Activated T-helper 17 cell treated with anti-CD3 and anti-CD28 coated beads, Interleukin-2, amount 50 U/mL, for 72 hours (primary cell): Measurements from ENCODE around the gene PRELID2. TPM values are rescaled to one million over a fixed set of nuclear protein-coding genes. Genes with fewer than 3 reads are reported as not detected.
"Not testable (repeated sequence)": the region's sequence is repeated elsewhere in the genome, so short reads cannot be mapped to it uniquely, and the experiment has no call there.

Experiments used
- ATAC-seq: fragments of 150-1000 bp; cut with Tn5 transposase; replicated peaks from 2 replicates; pipeline ENCODE4 v1.10.0; 2021; ENCODE audit warnings: mild to moderate bottlenecking, moderate library complexity
- H3K27ac Mint-ChIP-seq: one replicate; pipeline ENCODE4 v1.8.0; 2022; ENCODE audit warnings: mixed read lengths
- H3K27me3 Mint-ChIP-seq: one replicate; pipeline ENCODE4 v1.8.0; 2022; ENCODE audit warnings: mixed read lengths
- H3K36me3 Mint-ChIP-seq: one replicate; pipeline ENCODE4 v1.8.0; 2022; ENCODE audit warnings: low read depth, mild to moderate bottlenecking, mixed read lengths
- H3K4me1 Mint-ChIP-seq: one replicate; pipeline ENCODE4 v1.8.0; 2022; ENCODE audit warnings: mixed read lengths
- H3K4me3 Mint-ChIP-seq: one replicate; pipeline ENCODE4 v1.8.0; 2022; ENCODE audit warnings: mild to moderate bottlenecking, mixed read lengths
- H3K9me3 Mint-ChIP-seq: one replicate; pipeline ENCODE4 v1.8.0; 2022; ENCODE audit warnings: mixed read lengths
- total RNA-seq, 2 donors: library from RNA; stranded (reverse); gene quantifications; one replicate each; pipeline ENCODE4 v1.2.3, GENCODE V29; 2022

PRELID2 gene
- total RNA-seq, 2 donors from 2014 or later: 7.7 to 29.1 TPM

GRCh38 chr5:145853781-145854376 lies 18.7 kb upstream of the PRELID2 start:
- H3K4me3 Mint-ChIP-seq: no peak overlapping the region
- H3K27ac Mint-ChIP-seq: no peak overlapping the region
- no peak for ATAC-seq
- H3K36me3 Mint-ChIP-seq: no peaks in the 10 kb centered on the region
- H3K4me1 Mint-ChIP-seq: no peaks in the 10 kb centered on the region
- no peaks in the 10 kb centered on the region for H3K27me3 Mint-ChIP-seq
- H3K9me3 Mint-ChIP-seq: no peaks in the 10 kb centered on the region

DNA sequence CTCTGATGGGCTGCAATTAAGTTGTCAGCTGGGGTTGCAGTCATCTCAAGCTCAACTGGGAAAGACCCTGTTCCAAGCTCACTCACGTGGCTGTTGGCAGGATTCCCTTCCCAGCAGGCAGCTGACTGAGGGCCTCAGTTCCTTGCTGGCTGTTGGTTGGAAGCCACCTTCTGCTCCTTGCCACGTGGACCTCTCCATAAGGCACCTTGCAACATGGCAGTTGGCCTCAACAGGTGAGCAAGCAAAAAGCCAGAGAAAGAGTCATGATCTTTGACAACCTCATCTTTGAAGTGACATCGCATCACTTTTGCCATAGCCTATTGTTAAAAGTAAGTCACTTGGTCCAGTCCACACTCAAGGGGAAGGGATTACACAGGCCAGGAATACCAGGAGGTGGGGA lies 17.8 kb upstream of the PRELID2 start:
- Mint-ChIP-seq H3K4me3 (no peak overlapping the region), H3K4me1 (no peaks in the 10 kb centered on the region), H3K27me3 (peaks cover 3% of the 10 kb centered on the region), H3K27ac (no peak overlapping the region), H3K9me3 (no peaks in the 10 kb centered on the region), H3K36me3 (no peaks in the 10 kb centered on the region)
- no peak for ATAC-seq

DNA sequence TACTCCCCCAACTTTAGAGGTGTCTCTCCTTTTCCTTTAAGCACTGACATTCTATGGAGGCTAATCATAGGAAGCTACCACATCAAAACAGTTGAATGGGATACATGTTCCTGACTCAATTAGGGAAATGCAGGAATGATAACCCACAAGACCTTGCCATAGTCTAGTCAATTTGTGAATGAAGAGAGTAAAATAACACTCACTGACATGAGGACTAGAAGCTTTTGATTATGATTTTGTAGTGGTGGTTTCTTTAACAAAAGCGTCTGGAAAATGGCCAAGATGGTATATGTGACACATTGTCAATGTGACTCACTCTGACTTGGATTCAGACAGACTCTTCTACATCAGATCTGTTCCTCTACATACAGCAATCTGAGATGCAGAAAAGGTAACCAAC lies 13.7 kb upstream of the PRELID2 start:
- Mint-ChIP-seq H3K27me3 (peaks cover 3% of the 10 kb centered on the region), H3K4me3 (no peak overlapping the region), H3K9me3 (no peaks in the 10 kb centered on the region), H3K36me3 (no peaks in the 10 kb centered on the region), H3K27ac (no peak overlapping the region), H3K4me1 (no peaks in the 10 kb centered on the region)
- ATAC-seq: peak; percentile 26

- no peak overlapping the region for H3K4me3 Mint-ChIP-seq
- H3K36me3 Mint-ChIP-seq: no peaks in the 10 kb centered on the region
- H3K9me3 Mint-ChIP-seq: no peaks in the 10 kb centered on the region
- no peak overlapping the region for H3K27ac Mint-ChIP-seq
- ATAC-seq: no peak
- H3K27me3 Mint-ChIP-seq: peaks cover 6% of the 10 kb centered on the region
- no peaks in the 10 kb centered on the region for H3K4me1 Mint-ChIP-seq
Measured at GRCh38 chr5:145847499-145848497, 12.7 kb upstream of the PRELID2 start.

DNA sequence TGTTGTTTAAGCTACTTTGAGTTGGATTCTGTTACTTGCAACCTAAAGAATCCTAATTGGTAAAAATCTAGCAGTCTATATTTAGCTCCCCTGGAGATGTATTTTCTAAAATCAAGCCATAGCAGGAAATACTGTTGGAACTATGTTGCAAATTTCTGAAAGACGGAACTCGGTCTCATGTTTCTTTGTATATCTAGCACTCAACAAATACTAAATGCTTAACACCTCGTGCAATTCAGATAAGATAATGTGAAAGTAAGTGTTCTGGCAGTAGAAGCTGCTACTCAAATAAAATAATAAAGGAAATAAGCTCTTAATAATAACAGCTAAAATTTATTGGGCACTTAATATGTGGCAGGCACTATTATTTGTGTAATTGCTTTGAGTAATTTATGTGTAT lies 10.9 kb upstream of the PRELID2 start:
- ATAC-seq: no peak
- Mint-ChIP-seq H3K36me3 (no peaks in the 10 kb centered on the region), H3K4me3 (no peak overlapping the region), H3K4me1 (no peaks in the 10 kb centered on the region), H3K27ac (no peak overlapping the region), H3K9me3 (no peaks in the 10 kb centered on the region), H3K27me3 (peaks cover 9% of the 10 kb centered on the region)

- H3K4me1 Mint-ChIP-seq: peaks cover 6% of the 10 kb centered on the region
- no peak overlapping the region for H3K27ac Mint-ChIP-seq
- H3K36me3 Mint-ChIP-seq: no peaks in the 10 kb centered on the region
- no peaks in the 10 kb centered on the region for H3K9me3 Mint-ChIP-seq
- H3K4me3 Mint-ChIP-seq: no peak overlapping the region
- no peak for ATAC-seq
- H3K27me3 Mint-ChIP-seq: peaks cover 10% of the 10 kb centered on the region
Measured at GRCh38 chr5:145841299-145841698, 6.2 kb upstream of the PRELID2 start.

- Mint-ChIP-seq H3K36me3 (no peaks in the 10 kb centered on the region), H3K27me3 (peaks cover 10% of the 10 kb centered on the region)
Measured at GRCh38 chr5:145840458-145841132, 5.5 kb upstream of the PRELID2 start.

GRCh38 chr5:145838276-145838675 lies 3.1 kb upstream of the PRELID2 start:
- H3K4me3 Mint-ChIP-seq: no peak overlapping the region
- peaks cover 14% of the 10 kb centered on the region for H3K27me3 Mint-ChIP-seq
- no peak overlapping the region for H3K27ac Mint-ChIP-seq
- no peaks in the 10 kb centered on the region for H3K36me3 Mint-ChIP-seq
- H3K9me3 Mint-ChIP-seq: no peaks in the 10 kb centered on the region
- peaks cover 11% of the 10 kb centered on the region for H3K4me1 Mint-ChIP-seq
- no peak for ATAC-seq

More at GRCh38 chr5:145840458-145841132, 5.5 kb upstream of the PRELID2 start:
- Mint-ChIP-seq H3K27ac (no peak overlapping the region), H3K4me1 (peaks cover 6% of the 10 kb centered on the region), H3K9me3 (no peaks in the 10 kb centered on the region), H3K4me3 (no peak overlapping the region)
- no peak for ATAC-seq

DNA sequence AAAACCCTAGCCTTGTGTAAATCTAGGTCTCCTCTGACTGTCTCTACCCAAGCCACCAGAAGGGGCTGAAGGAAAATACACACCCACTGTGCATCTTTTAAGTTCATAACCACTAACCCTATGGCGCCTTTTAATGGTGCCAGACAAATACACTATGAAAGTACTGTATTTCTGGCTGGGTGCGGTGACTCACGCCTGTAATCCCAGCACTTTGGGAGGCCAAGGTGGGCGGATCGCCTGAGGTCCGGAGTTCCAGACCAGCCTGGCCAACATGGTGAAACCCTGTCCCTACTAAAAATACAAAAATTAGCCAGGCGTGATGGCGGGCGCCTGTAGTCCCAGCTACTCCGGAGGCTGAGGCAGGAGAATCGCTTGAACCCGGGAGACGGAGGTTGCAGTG lies 1.1 kb upstream of the PRELID2 start:
- Mint-ChIP-seq H3K27ac (peak overlapping the region; percentile 71), H3K4me1 (peaks cover 11% of the 10 kb centered on the region), H3K4me3 (peak overlapping the region; percentile 77)
- not testable (repeated sequence) for ATAC-seq, H3K27me3 Mint-ChIP-seq, H3K9me3 Mint-ChIP-seq, H3K36me3 Mint-ChIP-seq

- peaks cover 8% of the 10 kb centered on the region for H3K27me3 Mint-ChIP-seq
- no peaks in the 10 kb centered on the region for H3K9me3 Mint-ChIP-seq
- ATAC-seq: peak; percentile 4
- H3K4me3 Mint-ChIP-seq: peak overlapping the region; percentile 77
- H3K36me3 Mint-ChIP-seq: no peaks in the 10 kb centered on the region
- H3K27ac Mint-ChIP-seq: peak overlapping the region; percentile 45
- peaks cover 11% of the 10 kb centered on the region for H3K4me1 Mint-ChIP-seq
Measured at GRCh38 chr5:145835848-145836239, 702 bp upstream of the PRELID2 start.

DNA sequence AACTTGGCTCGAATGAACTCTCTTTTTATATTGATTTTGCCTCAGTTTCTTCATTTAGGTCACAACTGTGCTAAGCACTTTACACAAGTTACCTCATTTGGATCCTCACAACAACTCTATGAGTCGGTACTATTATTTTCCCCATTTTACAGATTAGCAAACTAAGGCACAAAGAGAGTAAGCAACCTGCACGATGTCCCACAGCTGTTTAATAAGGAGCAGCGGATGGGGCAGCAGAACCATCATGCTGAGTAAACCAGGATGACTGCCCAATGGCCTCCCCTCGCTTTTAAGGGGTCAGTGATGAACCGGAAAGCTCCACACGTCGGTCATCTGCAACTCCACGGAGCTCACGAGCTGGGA lies 607 bp downstream of the PRELID2 start:
- H3K27me3 Mint-ChIP-seq: peaks cover 8% of the 10 kb centered on the region
- no peaks in the 10 kb centered on the region for H3K9me3 Mint-ChIP-seq
- peak overlapping the region; percentile 77 for H3K4me3 Mint-ChIP-seq
- peak; percentile 1 for ATAC-seq
- H3K4me1 Mint-ChIP-seq: peaks cover 11% of the 10 kb centered on the region
- no peak overlapping the region for H3K27ac Mint-ChIP-seq
- no peaks in the 10 kb centered on the region for H3K36me3 Mint-ChIP-seq

- Mint-ChIP-seq H3K27me3 (peaks cover 8% of the 10 kb centered on the region), H3K9me3 (no peaks in the 10 kb centered on the region), H3K4me3 (peak overlapping the region; percentile 77), H3K27ac (no peak overlapping the region), H3K36me3 (no peaks in the 10 kb centered on the region), H3K4me1 (peaks cover 11% of the 10 kb centered on the region)
- no peak for ATAC-seq
Measured at GRCh38 chr5:145833631-145834200, 1.4 kb downstream of the PRELID2 start.

GRCh38 chr5:145830594-145830993 lies 4.5 kb downstream of the PRELID2 start:
- Mint-ChIP-seq H3K27ac (no peak overlapping the region), H3K4me1 (peaks cover 5% of the 10 kb centered on the region), H3K9me3 (no peaks in the 10 kb centered on the region)

GRCh38 chr5:145829708-145830361 lies 5.3 kb downstream of the PRELID2 start:
- H3K36me3 Mint-ChIP-seq: no peaks in the 10 kb centered on the region
- no peaks in the 10 kb centered on the region for H3K9me3 Mint-ChIP-seq
- no peak overlapping the region for H3K27ac Mint-ChIP-seq
- H3K4me3 Mint-ChIP-seq: no peak overlapping the region
- H3K4me1 Mint-ChIP-seq: peaks cover 5% of the 10 kb centered on the region
- peaks cover 4% of the 10 kb centered on the region for H3K27me3 Mint-ChIP-seq
- ATAC-seq: no peak

More at GRCh38 chr5:145830594-145830993, 4.5 kb downstream of the PRELID2 start:
- Mint-ChIP-seq H3K36me3 (no peaks in the 10 kb centered on the region), H3K4me3 (no peak overlapping the region), H3K27me3 (peaks cover 4% of the 10 kb centered on the region)
- ATAC-seq: no peak
